Dedifferentiated amniotic fluid mesenchymal stem cell (primary cell): Measurements from ENCODE around the gene NCOA5.

Source experiments
- DNase-seq: peaks from one replicate; pipeline ENCODE4 v3.0.0-alpha.2; 2016; ENCODE audit errors: extremely low spot score

Gene NCOA5

DNA sequence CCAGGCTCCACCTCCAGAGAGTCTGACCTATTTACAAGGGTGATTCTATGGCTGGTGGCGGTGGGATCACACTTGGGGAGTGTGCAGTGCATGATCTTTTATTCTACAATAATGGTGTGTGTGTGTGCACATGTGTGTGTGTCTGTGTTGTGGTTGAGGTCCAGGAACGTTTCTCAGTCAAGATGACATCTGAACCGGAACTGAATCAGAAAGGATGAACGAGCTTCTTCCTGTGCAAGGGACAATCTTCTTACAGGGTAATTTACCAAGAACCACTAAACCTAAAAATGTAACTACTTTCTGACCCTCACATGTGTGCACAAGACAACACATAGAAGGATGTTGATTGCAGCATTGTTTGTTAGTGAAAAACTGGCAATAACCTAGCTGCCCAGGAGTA is 72.5 kb downstream of the NCOA5 start:
- DNase-seq, result no peak

DNA sequence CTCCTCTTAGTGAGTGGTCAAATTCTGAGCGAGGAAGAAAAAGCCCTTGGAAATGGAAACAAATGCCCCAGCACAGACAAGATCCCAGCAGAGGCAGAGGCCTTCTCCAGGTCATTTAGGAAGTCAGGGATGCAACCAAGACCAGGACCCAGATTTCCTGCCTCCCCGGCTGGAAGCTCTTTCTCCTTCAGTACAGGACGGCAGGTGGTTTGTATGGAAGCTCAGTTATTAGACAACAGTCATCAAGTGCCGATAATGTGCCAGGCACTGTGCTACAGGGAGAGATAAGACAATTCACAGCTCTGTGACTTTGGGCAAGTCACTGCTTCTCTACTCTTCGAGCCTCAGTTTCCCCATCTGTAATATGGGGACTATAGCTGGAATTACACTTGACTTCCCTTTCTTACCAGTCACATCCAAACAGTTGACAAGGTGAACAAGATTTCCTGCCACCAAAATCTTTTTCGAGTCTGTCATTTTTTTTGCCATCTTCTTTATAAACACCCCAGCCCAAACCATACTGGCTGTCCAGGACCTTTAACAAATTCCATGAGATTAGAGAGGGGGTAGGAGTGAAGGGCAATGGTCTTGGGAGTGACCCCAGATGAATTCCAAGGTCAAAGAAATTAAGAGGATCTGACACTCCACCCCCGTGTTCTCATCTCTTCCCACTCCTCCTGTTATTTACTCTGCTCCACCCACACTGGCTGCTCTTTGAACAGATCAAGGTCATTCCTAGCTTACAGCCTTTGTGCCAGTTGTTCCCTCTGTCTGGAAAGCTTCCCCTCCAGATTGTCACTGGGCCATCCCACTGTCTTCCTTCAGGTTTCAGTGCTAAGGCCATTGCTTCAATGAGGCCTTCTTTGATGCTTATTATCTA is 75.0 kb downstream of the NCOA5 start:
- DNase-seq, result no peak

- no peak for DNase-seq
Measured at GRCh38 chr20:46013829-46014516, 75.8 kb downstream of the NCOA5 start.

DNA sequence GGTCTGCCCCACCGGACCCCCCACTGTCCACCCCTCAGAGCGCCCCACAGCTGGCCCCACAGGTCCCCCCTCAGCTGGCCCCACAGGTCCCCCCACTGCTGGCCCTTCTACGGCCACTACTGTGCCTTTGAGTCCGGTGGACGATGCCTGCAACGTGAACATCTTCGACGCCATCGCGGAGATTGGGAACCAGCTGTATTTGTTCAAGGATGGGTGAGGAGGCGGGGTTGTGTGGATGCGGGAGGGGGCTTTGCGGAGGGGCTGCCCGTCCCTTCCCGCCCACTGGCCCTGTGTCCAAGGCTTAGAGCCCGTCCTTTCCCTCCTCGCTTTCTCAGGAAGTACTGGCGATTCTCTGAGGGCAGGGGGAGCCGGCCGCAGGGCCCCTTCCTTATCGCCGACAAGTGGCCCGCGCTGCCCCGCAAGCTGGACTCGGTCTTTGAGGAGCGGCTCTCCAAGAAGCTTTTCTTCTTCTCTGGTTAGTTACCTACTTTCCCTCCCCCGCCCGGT is 76.4 kb downstream of the NCOA5 start:
- DNase-seq, result no peak

DNA sequence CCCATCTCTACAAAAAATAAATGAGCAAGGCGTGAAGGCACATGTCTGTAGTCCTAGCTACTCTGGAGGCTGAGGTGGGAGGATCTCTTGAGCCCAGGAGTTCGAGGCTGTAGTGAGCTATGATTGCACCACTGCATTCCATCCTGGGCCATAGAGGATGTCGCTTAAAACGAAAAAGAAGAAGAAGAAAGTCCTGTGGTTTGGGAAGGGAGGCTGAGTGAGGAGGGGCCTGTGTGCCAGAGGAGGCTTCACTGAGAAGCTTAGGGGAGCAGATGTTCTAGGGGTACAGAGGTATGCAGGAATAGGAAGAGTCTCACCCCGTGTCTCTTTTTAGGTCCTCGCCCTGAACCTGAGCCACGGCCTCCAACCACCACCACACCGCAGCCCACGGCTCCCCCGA is 76.8 kb downstream of the NCOA5 start:
- DNase-seq, result no peak

DNA sequence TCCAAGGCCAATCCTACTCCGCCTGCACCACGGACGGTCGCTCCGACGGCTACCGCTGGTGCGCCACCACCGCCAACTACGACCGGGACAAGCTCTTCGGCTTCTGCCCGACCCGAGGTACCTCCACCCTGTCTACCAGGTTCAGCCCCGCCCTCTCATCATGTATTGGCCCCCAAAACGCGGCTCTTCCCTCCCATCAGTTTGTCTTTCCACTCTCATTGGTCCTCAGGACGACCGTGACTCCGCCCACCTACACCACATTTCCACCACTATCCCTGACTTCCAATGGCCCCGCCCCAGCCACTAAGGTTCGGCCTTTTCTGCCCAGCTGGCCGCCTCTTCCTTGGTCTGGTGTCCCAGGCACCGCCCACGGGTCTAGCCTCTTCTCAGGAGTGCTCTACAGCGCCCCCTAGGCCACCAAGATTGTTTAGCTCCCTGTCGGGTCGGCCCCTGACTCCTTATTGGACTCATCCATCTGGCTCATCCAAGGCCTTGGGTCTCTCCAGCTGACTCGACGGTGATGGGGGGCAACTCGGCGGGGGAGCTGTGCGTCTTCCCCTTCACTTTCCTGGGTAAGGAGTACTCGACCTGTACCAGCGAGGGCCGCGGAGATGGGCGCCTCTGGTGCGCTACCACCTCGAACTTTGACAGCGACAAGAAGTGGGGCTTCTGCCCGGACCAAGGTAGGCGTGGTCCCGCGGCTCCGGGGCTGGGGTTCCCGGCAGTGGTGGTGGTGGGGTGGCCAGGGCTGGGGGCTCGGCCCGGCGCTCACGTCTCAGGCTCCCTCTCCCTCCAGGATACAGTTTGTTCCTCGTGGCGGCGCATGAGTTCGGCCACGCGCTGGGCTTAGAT is 77.9 kb downstream of the NCOA5 start:
- no peak for DNase-seq
